Stromal cell of bone marrow (primary cell): Measurements from ENCODE around the gene ACOT9.
A peak's percentile ranks its signal among the peaks of the same experiment; 100 is the strongest.
"Not testable (repeated sequence)": the region's sequence is repeated elsewhere in the genome, so short reads cannot be mapped to it uniquely, and the experiment has no call there.

Experiments
- DNase-seq: peaks from one replicate; pipeline ENCODE4 v3.0.0-alpha.2; 2012; ENCODE audit warnings: low read depth

Gene ACOT9

GRCh38 chrX:23765449-23765848, 22.4 kb upstream of the ACOT9 start:
- no peak for DNase-seq

- no peak for DNase-seq
Observed at GRCh38 chrX:23764188-23764984, 21.3 kb upstream of the ACOT9 start.

- no peak for DNase-seq
Observed at GRCh38 chrX:23759821-23760220, 16.7 kb upstream of the ACOT9 start.

GRCh38 chrX:23756165-23756564, 13.1 kb upstream of the ACOT9 start:
- DNase-seq, result no peak

- DNase-seq, result no peak
Observed at GRCh38 chrX:23754664-23755063, 11.6 kb upstream of the ACOT9 start.

GRCh38 chrX:23752740-23753415, 9.8 kb upstream of the ACOT9 start:
- DNase-seq, result peak; percentile 58

- DNase-seq, result no peak
Observed at GRCh38 chrX:23749576-23749975, 6.5 kb upstream of the ACOT9 start.

- DNase-seq, result no peak
Observed at GRCh38 chrX:23749129-23749528, 6.1 kb upstream of the ACOT9 start.

GRCh38 chrX:23745786-23746185, 2.7 kb upstream of the ACOT9 start:
- DNase-seq, result no peak

- not testable (repeated sequence) for DNase-seq
Observed at GRCh38 chrX:23743623-23743971, 521 bp upstream of the ACOT9 start.

- DNase-seq, result no peak
Observed at GRCh38 chrX:23742174-23742696, 841 bp downstream of the ACOT9 start.

- no peak for DNase-seq
Observed at GRCh38 chrX:23737413-23737812, 5.7 kb downstream of the ACOT9 start.

GRCh38 chrX:23736030-23736429, 7.0 kb downstream of the ACOT9 start:
- no peak for DNase-seq

GRCh38 chrX:23732704-23733103, 10.4 kb downstream of the ACOT9 start:
- no peak for DNase-seq

GRCh38 chrX:23731951-23732350, 11.1 kb downstream of the ACOT9 start:
- DNase-seq, result no peak

GRCh38 chrX:23729214-23729613, 13.9 kb downstream of the ACOT9 start:
- no peak for DNase-seq

- no peak for DNase-seq
Observed at GRCh38 chrX:23727206-23727605, 15.9 kb downstream of the ACOT9 start.

- no peak for DNase-seq
Observed at GRCh38 chrX:23726191-23726590, 16.9 kb downstream of the ACOT9 start.

GRCh38 chrX:23720117-23720677, 22.9 kb downstream of the ACOT9 start:
- DNase-seq, result no peak

- no peak for DNase-seq
Observed at GRCh38 chrX:23705235-23705634, 37.8 kb downstream of the ACOT9 start.

GRCh38 chrX:23704673-23705206, 38.3 kb downstream of the ACOT9 start:
- DNase-seq, result no peak

- no peak for DNase-seq
Observed at GRCh38 chrX:23699636-23700194, 43.4 kb downstream of the ACOT9 start.

GRCh38 chrX:23694606-23695005, 48.5 kb downstream of the ACOT9 start:
- peak; percentile 30 for DNase-seq
